GM13976 (cell line): ENCODE data around the gene ACOD1.

ENCODE experiments used
- DNase-seq: peaks from one replicate; pipeline ENCODE4 v3.0.0; 2012; ENCODE audit warnings: low spot score
- CTCF ChIP-seq: IDR thresholded peaks from 2 replicates; pipeline ENCODE4 v1.5.1; 2012; ENCODE audit warnings: borderline replicate concordance, mild to moderate bottlenecking; ENCODE audit not compliant: insufficient read depth; ENCODE audit errors: extremely low read depth, missing control alignments, control extremely low read depth
- in situ Hi-C: fragments of 300-500 bp; cut with MboI; formaldehyde crosslinking; loops from one replicate; pipeline ENCODE4 v1.12.0; 2022; ENCODE audit warnings: low sequenced_read_pairs, mixed read lengths, inconsistent platforms; ENCODE audit not compliant: unreplicated experiment

Gene ACOD1

DNA sequence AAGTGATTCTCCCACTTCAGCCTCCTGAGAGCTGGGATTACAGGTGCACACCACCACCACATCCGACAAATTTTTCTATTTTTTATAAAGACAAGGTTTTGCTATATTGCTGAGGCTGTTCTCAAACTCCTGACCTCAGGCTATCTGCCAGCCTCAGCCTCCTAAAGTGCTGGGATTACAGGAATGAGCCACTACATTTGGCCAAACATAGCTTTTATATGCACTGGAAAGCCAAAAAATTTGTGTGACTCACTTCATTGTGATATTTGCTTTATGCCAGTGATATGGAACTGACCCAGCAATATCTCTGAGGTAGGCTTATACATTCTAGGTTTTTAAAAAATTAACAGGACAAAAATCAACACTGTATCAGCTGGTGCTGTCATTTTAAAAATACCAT is 26.8 kb upstream of the ACOD1 start:
- no peak for TF ChIP-seq CTCF
- in situ Hi-C loops, result loop anchor here (25.0 kb wide), 3 partner anchors 434 to 1034 kb away; no protein-coding TSS in a partner anchor
- no peak for DNase-seq

- no peak for TF ChIP-seq CTCF
- no peak for DNase-seq
- in situ Hi-C loops, result no loop called here
These were observed 23.2 kb upstream of the ACOD1 start for GRCh38 chr13:76925115-76925514.

DNA sequence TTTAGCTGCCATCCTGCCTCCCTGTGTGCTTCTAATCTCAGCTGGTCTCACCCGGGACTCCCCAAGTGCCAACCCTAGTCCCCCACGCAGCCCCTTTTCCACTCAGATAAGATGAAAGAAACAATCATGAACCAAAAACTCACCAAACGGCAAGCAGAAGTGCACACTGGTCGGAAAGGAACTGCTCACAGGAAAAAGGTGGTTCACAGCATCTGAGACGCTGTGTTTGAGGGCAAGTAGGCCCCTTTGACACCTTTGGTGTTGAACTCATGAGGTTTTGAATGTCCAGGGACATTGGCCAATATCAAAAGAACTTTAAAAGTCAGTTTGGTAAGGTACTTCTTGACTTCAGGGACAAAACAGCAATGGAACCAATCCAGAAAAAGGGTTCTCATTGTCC is 20.4 kb upstream of the ACOD1 start:
- in situ Hi-C loops, result no loop called here
- TF ChIP-seq CTCF, result no peak
- no peak for DNase-seq

- in situ Hi-C loops, result no loop called here
- no peak for DNase-seq
- TF ChIP-seq CTCF, result no peak
These were observed 19.9 kb upstream of the ACOD1 start for GRCh38 chr13:76928456-76928855.

DNA sequence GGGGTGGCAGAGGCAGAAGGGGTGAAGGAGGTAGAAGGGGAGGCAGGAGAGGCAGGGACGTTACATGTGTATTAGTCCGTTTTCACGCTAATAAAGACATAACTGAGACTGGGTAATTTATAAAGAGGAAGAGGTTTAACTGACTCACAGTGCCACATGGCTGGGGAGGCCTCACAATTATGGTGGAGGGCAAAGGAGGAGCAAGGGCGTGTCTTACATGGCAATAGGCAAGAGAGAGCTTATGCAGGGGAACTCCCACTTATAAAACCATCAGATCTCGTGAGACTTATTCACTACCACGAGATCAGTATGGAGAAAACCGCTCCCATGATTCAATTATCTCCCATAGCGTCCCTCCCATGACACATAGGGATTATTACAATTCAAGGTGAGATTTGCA is 19.0 kb upstream of the ACOD1 start:
- no peak for TF ChIP-seq CTCF
- no peak for DNase-seq
- in situ Hi-C loops, result no loop called here

GRCh38 chr13:76929851-76930374 is 18.4 kb upstream of the ACOD1 start:
- no peak for DNase-seq
- in situ Hi-C loops, result no loop called here
- no peak for TF ChIP-seq CTCF

- no peak for TF ChIP-seq CTCF
These were observed 16.2 kb upstream of the ACOD1 start for GRCh38 chr13:76932076-76932475.

More at GRCh38 chr13:76932076-76932475, 16.2 kb upstream of the ACOD1 start:
- in situ Hi-C loops, result no loop called here
- DNase-seq, result no peak
